ENCODE results near the gene XRCC4. TPM values are rescaled to one million over a fixed set of nuclear protein-coding genes. Genes with fewer than 3 reads are reported as not detected.

The XRCC4 gene
- total and polyA plus RNA-seq, 4 donors = 2.3 to 4.9 (median 3.0) TPM

DNA sequence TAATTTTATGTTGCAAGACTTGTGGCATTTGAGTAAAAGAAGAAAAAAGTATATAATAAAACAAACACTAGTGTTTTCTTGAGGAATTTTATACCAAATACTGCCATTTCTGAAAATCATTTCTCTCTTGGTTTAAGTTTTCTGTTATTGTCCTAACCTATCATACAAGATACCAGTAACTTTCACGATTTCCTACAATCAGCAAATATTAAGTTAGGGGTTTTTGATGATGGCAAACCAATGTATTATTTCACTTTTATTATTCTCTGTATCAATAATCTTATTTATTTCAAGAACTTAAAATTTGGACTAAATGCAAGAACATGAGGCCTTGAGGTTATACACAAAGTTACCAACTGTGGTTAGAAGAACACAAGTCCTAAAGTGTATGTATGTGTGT lies 285.2 kb downstream of the XRCC4 start:
- TF ChIP-seq FOXA2 (IDR thresholded peaks at IDR 0.05) (no peak), YY1 (IDR thresholded peaks at IDR 0.05) (no peak)

DNA sequence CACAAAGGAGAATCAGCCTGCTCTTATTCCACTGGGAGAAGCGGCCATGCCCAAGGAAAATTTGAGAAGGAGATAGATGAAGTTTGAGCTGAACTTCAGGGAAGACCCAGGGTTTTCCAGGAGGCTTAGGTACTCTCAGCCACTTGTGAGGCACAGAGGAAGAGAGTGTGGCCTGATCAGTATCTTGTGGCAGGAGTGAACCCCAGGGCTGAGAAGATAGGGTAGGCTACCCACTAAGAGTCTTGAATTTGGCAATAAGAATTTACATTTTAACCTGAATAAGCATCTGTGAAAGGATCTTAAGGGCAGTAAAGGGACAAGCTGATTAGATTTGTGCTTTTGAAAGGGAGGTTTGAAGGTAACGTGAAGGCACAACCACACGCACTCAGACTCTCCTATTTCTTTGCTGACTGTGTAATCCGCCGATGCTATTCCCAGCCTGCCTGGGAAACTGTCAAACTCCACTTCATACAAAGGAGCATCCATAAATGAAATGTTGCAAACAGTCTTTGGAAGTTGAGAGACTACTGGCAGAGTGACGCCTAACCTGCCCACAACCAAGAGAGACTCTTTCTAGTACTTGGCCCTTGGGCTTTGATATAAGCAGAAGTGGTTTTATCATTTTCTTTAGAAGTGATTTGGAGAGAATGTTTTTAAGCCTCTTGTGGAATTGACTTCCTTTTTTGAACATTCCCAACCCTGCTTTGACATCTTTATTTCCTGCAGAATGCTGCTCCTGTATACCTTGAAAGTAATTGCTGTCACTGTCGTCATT lies 286.0 kb downstream of the XRCC4 start:
- H3K9me3 ChIP-seq (ENCODE audit: control insufficient read depth in 4 of 4, low read length in 3 of 4) = peaks cover 0 to 2% (median 0%) of the 10 kb centered on the region in 4 donors
- H3K27me3 ChIP-seq (ENCODE audit: control insufficient read depth in 4 of 4, insufficient read depth in 4 of 4, low read length in 3 of 4) = no peaks in the 10 kb centered on the region
- no peak overlapping the region for H3K4me3 ChIP-seq (ENCODE audit: low read depth in 1 of 3, low read length in 3 of 3)
- H3K27ac ChIP-seq (ENCODE audit: low read depth in 1 of 2, low read length in 2 of 2) = no peak overlapping the region
- no peaks in the 10 kb centered on the region for H3K36me3 ChIP-seq (ENCODE audit: control insufficient read depth in 4 of 4, insufficient read depth in 3 of 4, low read depth in 1 of 4, low read length in 3 of 4)
- no peaks in the 10 kb centered on the region for H3K4me1 ChIP-seq (ENCODE audit: control insufficient read depth in 4 of 4, insufficient read depth in 4 of 4, low read length in 3 of 4)
- 92% methylated on average over 7 of the region's 7 CpGs for WGBS
- no peak overlapping the region for H3K9ac ChIP-seq (ENCODE audit: low read depth in 1 of 2, low read length in 2 of 2)
- DNase-seq (ENCODE audit: low spot score) = no peak
- TF ChIP-seq RAD21 (IDR thresholded peaks at IDR 0.05) = no peak
- TF ChIP-seq, protein P1, sequence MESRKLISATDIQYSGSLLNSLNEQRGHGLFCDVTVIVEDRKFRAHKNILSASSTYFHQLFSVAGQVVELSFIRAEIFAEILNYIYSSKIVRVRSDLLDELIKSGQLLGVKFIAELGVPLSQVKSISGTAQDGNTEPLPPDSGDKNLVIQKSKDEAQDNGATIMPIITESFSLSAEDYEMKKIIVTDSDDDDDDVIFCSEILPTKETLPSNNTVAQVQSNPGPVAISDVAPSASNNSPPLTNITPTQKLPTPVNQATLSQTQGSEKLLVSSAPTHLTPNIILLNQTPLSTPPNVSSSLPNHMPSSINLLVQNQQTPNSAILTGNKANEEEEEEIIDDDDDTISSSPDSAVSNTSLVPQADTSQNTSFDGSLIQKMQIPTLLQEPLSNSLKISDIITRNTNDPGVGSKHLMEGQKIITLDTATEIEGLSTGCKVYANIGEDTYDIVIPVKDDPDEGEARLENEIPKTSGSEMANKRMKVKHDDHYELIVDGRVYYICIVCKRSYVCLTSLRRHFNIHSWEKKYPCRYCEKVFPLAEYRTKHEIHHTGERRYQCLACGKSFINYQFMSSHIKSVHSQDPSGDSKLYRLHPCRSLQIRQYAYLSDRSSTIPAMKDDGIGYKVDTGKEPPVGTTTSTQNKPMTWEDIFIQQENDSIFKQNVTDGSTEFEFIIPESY (IDR thresholded peaks at IDR 0.05) = no peak
- TF ChIP-seq SP1 (IDR thresholded peaks at IDR 0.05) = no peak
- TF ChIP-seq HNF4A (conservative IDR thresholded peaks at IDR 0.05) = no peak
- no peak for TF ChIP-seq YY1 (IDR thresholded peaks at IDR 0.05)
- no peak for TF ChIP-seq NR2F2 (IDR thresholded peaks at IDR 0.05)
- no peak for TF ChIP-seq GABPA (IDR thresholded peaks at IDR 0.05 in 1 of 2, conservative IDR thresholded peaks at IDR 0.05 in 1 of 2)
- TF ChIP-seq JUND (IDR thresholded peaks at IDR 0.05) = no peak
- TF ChIP-seq RXRA (IDR thresholded peaks at IDR 0.05) = no peak
- TF ChIP-seq, protein P2, sequence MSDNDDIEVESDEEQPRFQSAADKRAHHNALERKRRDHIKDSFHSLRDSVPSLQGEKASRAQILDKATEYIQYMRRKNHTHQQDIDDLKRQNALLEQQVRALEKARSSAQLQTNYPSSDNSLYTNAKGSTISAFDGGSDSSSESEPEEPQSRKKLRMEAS (IDR thresholded peaks at IDR 0.05) = no peak
- TF ChIP-seq ATF3 (IDR thresholded peaks at IDR 0.05) = no peak
- TF ChIP-seq TAF1 (conservative IDR thresholded peaks at IDR 0.05) = no peak
- TF ChIP-seq FOXA1 (IDR thresholded peaks at IDR 0.05) = no peak

More for the DNA sequence above, 285.2 kb downstream of the XRCC4 start:
- Histone ChIP-seq H3K27me3 (ENCODE audit: control insufficient read depth in 4 of 4, insufficient read depth in 4 of 4, low read length in 3 of 4) (no peaks in the 10 kb centered on the region), H3K4me1 (ENCODE audit: control insufficient read depth in 4 of 4, insufficient read depth in 4 of 4, low read length in 3 of 4) (no peaks in the 10 kb centered on the region), H3K4me3 (ENCODE audit: low read depth in 1 of 3, low read length in 3 of 3) (no peak overlapping the region), H3K36me3 (ENCODE audit: control insufficient read depth in 4 of 4, insufficient read depth in 3 of 4, low read depth in 1 of 4, low read length in 3 of 4) (no peaks in the 10 kb centered on the region), H3K9me3 (ENCODE audit: control insufficient read depth in 4 of 4, low read length in 3 of 4) (peaks cover 0 to 2% (median 0%) of the 10 kb centered on the region in 4 donors), H3K27ac (ENCODE audit: low read depth in 1 of 2, low read length in 2 of 2) (no peak overlapping the region), H3K9ac (ENCODE audit: low read depth in 1 of 2, low read length in 2 of 2) (no peak overlapping the region)
- WGBS = 88% methylated on average over 1 of the region's 1 CpG
- no peak for DNase-seq (ENCODE audit: low spot score)

DNA sequence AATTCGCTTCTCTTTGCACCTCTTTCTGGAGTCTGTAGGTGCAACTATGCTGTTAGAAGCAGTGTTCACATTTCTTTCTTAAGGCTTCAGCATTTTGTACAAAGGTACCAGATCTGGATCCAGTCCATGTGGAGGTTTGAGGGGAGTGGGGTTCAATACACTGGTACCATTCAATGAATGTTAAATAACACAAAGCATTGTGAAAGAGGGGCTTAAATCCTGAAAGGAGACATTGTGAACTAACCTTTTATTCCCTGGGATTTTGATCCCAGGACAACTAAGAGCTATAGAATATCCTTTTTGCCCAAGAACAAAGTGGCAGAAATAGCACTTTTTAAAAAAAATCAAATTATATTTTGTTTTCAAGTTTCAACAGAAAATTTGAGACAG lies 286.5 kb downstream of the XRCC4 start:
- Histone ChIP-seq H3K4me3 (ENCODE audit: low read depth in 1 of 3, low read length in 3 of 3) (no peak overlapping the region), H3K27me3 (ENCODE audit: control insufficient read depth in 4 of 4, insufficient read depth in 4 of 4, low read length in 3 of 4) (no peaks in the 10 kb centered on the region), H3K9ac (ENCODE audit: low read depth in 1 of 2, low read length in 2 of 2) (no peak overlapping the region), H3K36me3 (ENCODE audit: control insufficient read depth in 4 of 4, insufficient read depth in 3 of 4, low read depth in 1 of 4, low read length in 3 of 4) (no peaks in the 10 kb centered on the region), H3K27ac (ENCODE audit: low read depth in 1 of 2, low read length in 2 of 2) (no peak overlapping the region), H3K9me3 (ENCODE audit: control insufficient read depth in 4 of 4, low read length in 3 of 4) (peaks cover 0 to 2% (median 0%) of the 10 kb centered on the region in 4 donors), H3K4me1 (ENCODE audit: control insufficient read depth in 4 of 4, insufficient read depth in 4 of 4, low read length in 3 of 4) (no peaks in the 10 kb centered on the region)
- no peak for TF ChIP-seq FOXA1 (IDR thresholded peaks at IDR 0.05)
- no peak for TF ChIP-seq YY1 (IDR thresholded peaks at IDR 0.05)
- 92% methylated on average over 1 of the region's 1 CpG for WGBS
- DNase-seq (ENCODE audit: low spot score) = no peak
